Stimulated activated CD4-positive, alpha-beta T cell treated with anti-CD3 and anti-CD28 coated beads, Interleukin-12 subunit alpha, Interleukin-12 subunit beta, amount 100 ng/mL, for 24 hours (primary cell): ENCODE measurements around the gene CSNK1G2.

Experiments
- DNase-seq, 2 experiments: peaks; one replicate each; pipeline ENCODE4 v3.0.0-alpha.2; 2020; ENCODE audit warnings: low read depth in 2 of 2

The CSNK1G2 gene

GRCh38 chr19:1944088-1944915 lies 3.3 kb downstream of the CSNK1G2 start:
- DNase-seq = no peak

GRCh38 chr19:1944916-1945561 lies 4.1 kb downstream of the CSNK1G2 start:
- no peak for DNase-seq

GRCh38 chr19:1945899-1946298 lies 4.9 kb downstream of the CSNK1G2 start:
- DNase-seq = no peak

GRCh38 chr19:1947651-1948209 lies 6.8 kb downstream of the CSNK1G2 start:
- no peak for DNase-seq

- DNase-seq = no peak
These were observed 8.5 kb downstream of the CSNK1G2 start for GRCh38 chr19:1949304-1950101.

GRCh38 chr19:1950640-1951039 lies 9.7 kb downstream of the CSNK1G2 start:
- DNase-seq = no peak

- no peak for DNase-seq
These were observed 11.7 kb downstream of the CSNK1G2 start for GRCh38 chr19:1952635-1953034.

GRCh38 chr19:1953037-1953436 lies 12.1 kb downstream of the CSNK1G2 start:
- DNase-seq = no peak

- DNase-seq = no peak
These were observed 12.6 kb downstream of the CSNK1G2 start for GRCh38 chr19:1953441-1954094.

- no peak for DNase-seq
These were observed 13.6 kb downstream of the CSNK1G2 start for GRCh38 chr19:1954532-1954933.

- DNase-seq = no peak
These were observed 14.5 kb downstream of the CSNK1G2 start for GRCh38 chr19:1955171-1956121.

GRCh38 chr19:1956122-1956494 lies 15.1 kb downstream of the CSNK1G2 start:
- DNase-seq = no peak

- DNase-seq = no peak
These were observed 16.0 kb downstream of the CSNK1G2 start for GRCh38 chr19:1956868-1957492.

- DNase-seq = no peak
These were observed 16.7 kb downstream of the CSNK1G2 start for GRCh38 chr19:1957562-1958248.

- DNase-seq = no peak
These were observed 19.1 kb downstream of the CSNK1G2 start for GRCh38 chr19:1959928-1960589.

- DNase-seq = no peak
These were observed 20.3 kb downstream of the CSNK1G2 start for GRCh38 chr19:1961000-1961883.

GRCh38 chr19:1962674-1963073 lies 21.7 kb downstream of the CSNK1G2 start:
- no peak for DNase-seq

GRCh38 chr19:1967087-1967608 lies 26.2 kb downstream of the CSNK1G2 start:
- DNase-seq = no peak
